Endothelial cell of umbilical vein (primary cell): ENCODE data around the gene CLIC3. TPM values are rescaled to one million over a fixed set of nuclear protein-coding genes. Genes with fewer than 3 reads are reported as not detected.

Experiments
- BruUV-seq: library from RNA; stranded (reverse); fragments of 400-500 nt; replicated peaks from 2 replicates; lab custom pipeline; 2021; lab: Mats Ljungman, UMichigan
- CTCF ChIA-PET: fragments of 300-600, 350-600 bp; sonication (Branson Sonifier 250); formaldehyde crosslinking; loops from one replicate; lab custom pipeline; 2021; ENCODE audit warnings: antibody characterized with exemption, inconsistent platforms; lab: Charles Lee
- POLR2A ChIA-PET: fragments of 300-600, 350-600 bp; sonication (Branson Sonifier 250); formaldehyde crosslinking; loops from one replicate; lab custom pipeline; 2021; ENCODE audit warnings: antibody characterized with exemption, inconsistent platforms; lab: Charles Lee
- DNase-seq: peaks from one replicate; pipeline ENCODE4 v3.0.0-alpha.2; 2011; ENCODE audit warnings: low read depth, low spot score
- FAIRE-seq: peaks from 2 replicates; lab custom pipeline; 2011; peaks lifted over from hg19 to GRCh38; lab: Jason Lieb, UNC
- H2AFZ ChIP-seq: 2 replicates; pipeline ENCODE4 v1.6.0; 2012; ENCODE audit warnings: low read depth, low read length, control low read depth, inconsistent platforms
- H3K27ac ChIP-seq: 2 replicates; pipeline ENCODE4 v1.5.1; 2011; ENCODE audit warnings: low read depth, mild to moderate bottlenecking, control low read depth, low read length, moderate library complexity; ENCODE audit not compliant: insufficient read depth
- H3K27me3 ChIP-seq, 2 experiments: 2 replicates each; pipeline versions ENCODE4 v1.6.0 to v1.6.1; 2011; ENCODE audit warnings: low read length in 2 of 2, mixed read lengths in 1 of 2; ENCODE audit not compliant: control insufficient read depth in 2 of 2, insufficient read depth in 2 of 2
- H3K36me3 ChIP-seq, 2 experiments: 2 replicates in 1 of 2; 3 replicates in 1 of 2; pipeline ENCODE4 v1.5.1; 2011; ENCODE audit warnings: low read length in 2 of 2, mild to moderate bottlenecking in 1 of 2, moderate library complexity in 1 of 2; ENCODE audit not compliant: control insufficient read depth in 2 of 2, insufficient read depth in 2 of 2; ENCODE audit errors: extremely low read depth in 1 of 2
- H3K4me1 ChIP-seq: 3 replicates; pipeline ENCODE4 v1.5.1; 2011; ENCODE audit warnings: mild to moderate bottlenecking, low read length; ENCODE audit not compliant: control insufficient read depth, insufficient read depth; ENCODE audit errors: extremely low read depth
- H3K4me2 ChIP-seq: 2 replicates; pipeline ENCODE4 v1.6.1; 2011; ENCODE audit warnings: low read length, control low read depth, mixed read lengths; ENCODE audit not compliant: insufficient read depth
- H3K4me3 ChIP-seq, 3 experiments: fragments of 200-600 bp in 1 of 3; sonication (generic), shearing (Covaris generic) in 1 of 3; replicated peaks in 1 of 3; 2 replicates each; pipeline ENCODE4 v1.5.1; 2011 to 2016; ENCODE audit warnings: control low read depth in 3 of 3, low read length in 3 of 3, mild to moderate bottlenecking in 2 of 3, inconsistent platforms in 1 of 3, low read depth in 1 of 3, moderate library complexity in 1 of 3; ENCODE audit not compliant: insufficient read depth in 1 of 3
- H3K79me2 ChIP-seq: 2 replicates; pipeline ENCODE4 v1.6.0; 2012; ENCODE audit warnings: low read length, inconsistent platforms; ENCODE audit not compliant: control insufficient read depth, insufficient read depth
- H3K9ac ChIP-seq: replicated peaks from 2 replicates; pipeline ENCODE3; 2011; ENCODE audit warnings: low read length, control low read depth; ENCODE audit not compliant: insufficient read depth; ENCODE audit errors: extremely low read depth
- H3K9me1 ChIP-seq: replicated peaks from 3 replicates; pipeline ENCODE4 v1.6.0; 2011; ENCODE audit warnings: mild to moderate bottlenecking, low read length; ENCODE audit not compliant: control insufficient read depth, insufficient read depth; ENCODE audit errors: extremely low read depth
- H3K9me3 ChIP-seq: replicated peaks from 2 replicates; pipeline ENCODE4 v1.5.1; 2012; ENCODE audit warnings: low read length, inconsistent platforms; ENCODE audit not compliant: control insufficient read depth, insufficient read depth
- H4K20me1 ChIP-seq: replicated peaks from 2 replicates; pipeline ENCODE3; 2011; ENCODE audit warnings: mild to moderate bottlenecking, low read length; ENCODE audit not compliant: control insufficient read depth, insufficient read depth; ENCODE audit errors: extremely low read depth
- EZH2 ChIP-seq: IDR thresholded peaks from 2 replicates; pipeline ENCODE4 v1.6.1; 2012; ENCODE audit warnings: borderline replicate concordance, low read depth, mild to moderate bottlenecking, moderate library complexity, low read length, inconsistent platforms; ENCODE audit not compliant: severe bottlenecking
- FOS ChIP-seq: IDR thresholded peaks from 2 replicates; pipeline ENCODE4 v1.6.1; 2011; ENCODE audit warnings: mild to moderate bottlenecking, low read length, moderate library complexity, borderline replicate concordance; ENCODE audit not compliant: insufficient read depth
- GATA2 ChIP-seq: IDR thresholded peaks from 2 replicates; pipeline ENCODE4 v1.7.0; 2011; ENCODE audit warnings: low read depth, mild to moderate bottlenecking, moderate library complexity, mixed read lengths, low read length; ENCODE audit not compliant: insufficient read length, insufficient read depth
- JUN ChIP-seq: IDR thresholded peaks from 2 replicates; pipeline ENCODE4 v1.6.1; 2011; ENCODE audit warnings: borderline replicate concordance, low read depth; ENCODE audit not compliant: insufficient read length, insufficient read depth
- MYC ChIP-seq: IDR thresholded peaks from one replicate; pipeline ENCODE4 v1.6.1; 2011; ENCODE audit warnings: mild to moderate bottlenecking, low read depth, low read length
- POLR2A ChIP-seq: IDR thresholded peaks from 2 replicates; pipeline ENCODE4 v1.6.1; 2012; ENCODE audit warnings: low read depth, mild to moderate bottlenecking, control low read depth, low read length
- POLR2AphosphoS5 ChIP-seq: IDR thresholded peaks from 2 replicates; pipeline ENCODE4 v1.6.1; 2012; ENCODE audit warnings: low read depth, mild to moderate bottlenecking, control low read depth, low read length, moderate library complexity; ENCODE audit not compliant: insufficient read depth
- dilution Hi-C: fragments of 300-500 bp; cut with MboI; formaldehyde crosslinking; loops from one replicate; pipeline ENCODE4 v1.15.0; 2019; ENCODE audit warnings: low sequenced_read_pairs; ENCODE audit not compliant: extremely low pct_ligation_motif_present
- intact Hi-C: fragments of 100-400 bp; cut with micrococcal nuclease; formaldehyde crosslinking; loops from one replicate; pipeline ENCODE4 v1.10.0; 2022
- polyA plus RNA-seq, 4 experiments: library from polyadenylated mRNA; depleted of rRNA in 3 of 4; stranded (reverse) in 3 of 4; unstranded in 1 of 4; fragments of >200 nt; gene quantifications; 2 replicates each; pipeline versions ENCODE4 v1.2.1 to v1.2.3, GENCODE V29; 2011 to 2012; ENCODE audit warnings: missing spikeins in 1 of 4
- total RNA-seq: library from RNA; stranded (reverse); gene quantifications from 2 replicates; pipeline ENCODE4 v1.2.3, GENCODE V29; 2021
- TF ChIP-seq, protein P1 (sequence below), 2 donors: IDR thresholded peaks; 1 replicate in 1 of 2; 2 replicates in 1 of 2; pipeline ENCODE4 v1.5.1; 2011; ENCODE audit warnings: low read length in 2 of 2, mild to moderate bottlenecking in 2 of 2, moderate library complexity in 2 of 2, control low read depth in 1 of 2, inconsistent platforms in 1 of 2, low read depth in 1 of 2; ENCODE audit not compliant: insufficient read depth in 1 of 2; ENCODE audit errors: extremely low read depth in 1 of 2

The CLIC3 gene
- total and polyA plus RNA-seq, 2 donors (not counting 3 experiments of a cell fraction or from before 2014, with no cell fraction given), result 2.3 TPM; not detected in 1

DNA sequence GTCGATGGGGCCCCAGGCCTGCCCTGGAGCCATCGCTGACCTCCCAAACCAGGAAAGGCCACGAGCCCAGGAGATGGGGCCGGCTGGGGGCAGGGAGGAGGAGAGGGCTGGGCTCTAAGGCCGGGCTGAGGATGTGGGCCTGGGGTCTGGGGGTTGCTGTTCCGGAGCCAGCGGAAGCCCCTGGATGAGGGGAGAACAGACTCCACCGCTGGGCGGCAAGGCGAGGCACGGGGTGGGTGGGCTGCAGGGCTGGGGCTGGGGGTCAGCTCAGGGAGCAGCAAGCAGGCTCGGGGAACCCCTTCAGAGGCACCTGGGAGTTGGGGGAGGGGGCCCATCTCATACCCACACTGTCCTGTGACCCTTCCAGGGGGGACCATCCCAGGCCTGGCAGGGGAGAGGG is 32.6 kb downstream of the CLIC3 start:
- H3K79me2 ChIP-seq, result no peaks in the 10 kb centered on the region
- TF ChIP-seq JUN, result no peak
- TF ChIP-seq, protein P1, sequence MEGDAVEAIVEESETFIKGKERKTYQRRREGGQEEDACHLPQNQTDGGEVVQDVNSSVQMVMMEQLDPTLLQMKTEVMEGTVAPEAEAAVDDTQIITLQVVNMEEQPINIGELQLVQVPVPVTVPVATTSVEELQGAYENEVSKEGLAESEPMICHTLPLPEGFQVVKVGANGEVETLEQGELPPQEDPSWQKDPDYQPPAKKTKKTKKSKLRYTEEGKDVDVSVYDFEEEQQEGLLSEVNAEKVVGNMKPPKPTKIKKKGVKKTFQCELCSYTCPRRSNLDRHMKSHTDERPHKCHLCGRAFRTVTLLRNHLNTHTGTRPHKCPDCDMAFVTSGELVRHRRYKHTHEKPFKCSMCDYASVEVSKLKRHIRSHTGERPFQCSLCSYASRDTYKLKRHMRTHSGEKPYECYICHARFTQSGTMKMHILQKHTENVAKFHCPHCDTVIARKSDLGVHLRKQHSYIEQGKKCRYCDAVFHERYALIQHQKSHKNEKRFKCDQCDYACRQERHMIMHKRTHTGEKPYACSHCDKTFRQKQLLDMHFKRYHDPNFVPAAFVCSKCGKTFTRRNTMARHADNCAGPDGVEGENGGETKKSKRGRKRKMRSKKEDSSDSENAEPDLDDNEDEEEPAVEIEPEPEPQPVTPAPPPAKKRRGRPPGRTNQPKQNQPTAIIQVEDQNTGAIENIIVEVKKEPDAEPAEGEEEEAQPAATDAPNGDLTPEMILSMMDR (IDR thresholded peaks at IDR 0.05; ENCODE audit: extremely low read depth in 1 of 2, insufficient read depth in 1 of 2, low read depth in 1 of 2, low read length in 2 of 2), result no peak
- no peak for TF ChIP-seq MYC
- no peak for TF ChIP-seq POLR2A
- no peak for TF ChIP-seq EZH2
- no peak for TF ChIP-seq POLR2AphosphoS5
- TF ChIP-seq GATA2, result no peak
- no peak for TF ChIP-seq FOS
- H4K20me1 ChIP-seq, result no peaks in the 10 kb centered on the region
- POLR2A ChIA-PET, result no interaction called here
- H3K4me1 ChIP-seq, result no peaks in the 10 kb centered on the region
- no peaks in the 10 kb centered on the region for H3K9me1 ChIP-seq
- DNase-seq (no peak), FAIRE-seq (no peak)
- CTCF ChIA-PET, result interaction anchor here (1.3 to 1.4 kb wide), 2 partner anchors 12 to 16 kb away, joined by 4 to 6 read pairs; no protein-coding TSS in a partner anchor
- dilution Hi-C loops, result no loop called here
- H3K27me3 ChIP-seq, result no peaks in the 10 kb centered on the region
- intact Hi-C loops, result no loop called here
- no peak overlapping the region for H3K27ac ChIP-seq
- no peak overlapping the region for H3K4me2 ChIP-seq
- H3K4me3 ChIP-seq, result no peak overlapping the region
- no peak overlapping the region for H3K9ac ChIP-seq
- no peaks in the 10 kb centered on the region for H3K36me3 ChIP-seq
- H3K9me3 ChIP-seq, result no peaks in the 10 kb centered on the region
- BruUV-seq, result no TSS peak
- no peak overlapping the region for H2AFZ ChIP-seq
